NCI-H524 treated with DMSO at 0.1 percent for 48 hours (cell line): ENCODE measurements around the gene USP9X.
"Not testable (repeated sequence)": the region's sequence is repeated elsewhere in the genome, so short reads cannot be mapped to it uniquely, and the experiment has no call there.

ENCODE experiments used
- DNase-seq: peaks from one replicate; lab custom pipeline; 2025; lab: John Stamatoyannopoulos, UW

USP9X gene

GRCh38 chrX:41186946-41187345 lies 101.7 kb downstream of the USP9X start:
- DNase-seq, result not testable (repeated sequence)

- DNase-seq, result no peak
Measured at GRCh38 chrX:41189156-41189555, 103.9 kb downstream of the USP9X start.

GRCh38 chrX:41192880-41193279 lies 107.6 kb downstream of the USP9X start:
- no peak for DNase-seq

- DNase-seq, result no peak
Measured at GRCh38 chrX:41198410-41198809, 113.2 kb downstream of the USP9X start.

- DNase-seq, result no peak
Measured at GRCh38 chrX:41200785-41201184, 115.5 kb downstream of the USP9X start.

GRCh38 chrX:41209853-41210252 lies 124.6 kb downstream of the USP9X start:
- DNase-seq, result no peak

GRCh38 chrX:41224605-41225004 lies 139.4 kb downstream of the USP9X start:
- no peak for DNase-seq

- DNase-seq, result no peak
Measured at GRCh38 chrX:41233988-41234387, 148.7 kb downstream of the USP9X start.

- not testable (repeated sequence) for DNase-seq
Measured at GRCh38 chrX:41234471-41234870, 149.2 kb downstream of the USP9X start.

- DNase-seq, result no peak
Measured at GRCh38 chrX:41234962-41235361, 149.7 kb downstream of the USP9X start.

GRCh38 chrX:41236629-41237028 lies 151.4 kb downstream of the USP9X start:
- no peak for DNase-seq

- no peak for DNase-seq
Measured at GRCh38 chrX:41240509-41240908, 155.3 kb downstream of the USP9X start.

- no peak for DNase-seq
Measured at GRCh38 chrX:41241962-41242361, 156.7 kb downstream of the USP9X start.

- no peak for DNase-seq
Measured at GRCh38 chrX:41245641-41246040, 160.4 kb downstream of the USP9X start.

GRCh38 chrX:41250867-41251266 lies 165.6 kb downstream of the USP9X start:
- DNase-seq, result no peak

GRCh38 chrX:41257801-41258200 lies 172.6 kb downstream of the USP9X start:
- DNase-seq, result no peak

- DNase-seq, result no peak
Measured at GRCh38 chrX:41258226-41258625, 173.0 kb downstream of the USP9X start.

- no peak for DNase-seq
Measured at GRCh38 chrX:41258871-41259270, 173.6 kb downstream of the USP9X start.

GRCh38 chrX:41259516-41259915 lies 174.3 kb downstream of the USP9X start:
- peak; percentile 47 for DNase-seq

- DNase-seq, result no peak
Measured at GRCh38 chrX:41265615-41266014, 180.4 kb downstream of the USP9X start.

GRCh38 chrX:41273638-41274037 lies 188.4 kb downstream of the USP9X start:
- no peak for DNase-seq

GRCh38 chrX:41275661-41276609 lies 190.7 kb downstream of the USP9X start:
- DNase-seq, result no peak

GRCh38 chrX:41276661-41277506 lies 191.6 kb downstream of the USP9X start:
- no peak for DNase-seq
